ENCODE results near the gene NMNAT1.
"Not testable (repeated sequence)": the region's sequence is repeated elsewhere in the genome, so short reads cannot be mapped to it uniquely, and the experiment has no call there.

Gene NMNAT1

DNA sequence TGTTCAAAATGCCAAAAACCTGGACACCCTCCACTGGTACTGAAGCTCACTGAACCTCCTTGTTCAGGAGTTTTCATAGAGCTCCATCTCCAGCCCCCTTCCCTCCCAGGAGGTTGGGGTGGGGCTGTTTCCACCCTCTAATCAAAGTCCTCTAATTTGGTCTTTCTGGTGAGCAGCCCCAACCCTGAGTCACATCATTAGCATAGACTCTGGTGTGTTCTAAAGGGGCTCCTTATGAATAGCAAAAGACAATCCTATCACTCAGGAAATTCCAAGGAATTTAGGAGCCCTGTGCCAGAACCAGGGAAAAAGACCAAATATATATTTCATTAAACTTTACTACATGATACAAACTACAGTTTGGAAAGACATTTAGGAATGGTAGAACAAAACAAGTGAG is 76.3 kb downstream of the NMNAT1 start:
- no peak overlapping the region for H3K27ac ChIP-seq (ENCODE audit: low read length)
- no peaks in the 10 kb centered on the region for H3K9me3 ChIP-seq (ENCODE audit: insufficient read depth, low read length, severe bottlenecking)

GRCh38 chr1:10020086-10020485 is 76.8 kb downstream of the NMNAT1 start:
- Histone ChIP-seq H4K20me1 (ENCODE audit: insufficient read depth, low read length) (no peaks in the 10 kb centered on the region), H3K9ac (ENCODE audit: low read depth, low read length) (no peak overlapping the region), H3K4me1 (ENCODE audit: insufficient read depth, low read length) (no peaks in the 10 kb centered on the region), H3K4me2 (ENCODE audit: insufficient read depth, low read length) (no peak overlapping the region), H2AFZ (ENCODE audit: low read depth, low read length) (no peak overlapping the region), H3K79me2 (ENCODE audit: insufficient read depth, low read length) (no peaks in the 10 kb centered on the region), H3K36me3 (ENCODE audit: insufficient read depth, low read length) (no peaks in the 10 kb centered on the region), H3K27ac (ENCODE audit: low read length) (no peak overlapping the region), H3K9me3 (ENCODE audit: insufficient read depth, low read length, severe bottlenecking) (no peaks in the 10 kb centered on the region), H3K27me3 (ENCODE audit: insufficient read depth, low read length, poor library complexity) (peaks cover 2% of the 10 kb centered on the region), H3K4me3 (ENCODE audit: low read depth in 1 of 2, low read length in 2 of 2) (no peak overlapping the region)
- TF ChIP-seq CTCF (IDR thresholded peaks at IDR 0.05; ENCODE audit: borderline replicate concordance, extremely low read depth, low read length, poor library complexity, severe bottlenecking) (no peak), EZH2 (IDR thresholded peaks at IDR 0.05; ENCODE audit: borderline replicate concordance, low read depth, low read length, severe bottlenecking) (no peak)
- no peak for DNase-seq
- no peak for ATAC-seq (ENCODE audit: insufficient read depth, low read depth)

More for the DNA sequence above, 76.3 kb downstream of the NMNAT1 start:
- Histone ChIP-seq H3K4me3 (ENCODE audit: low read depth in 1 of 2, low read length in 2 of 2) (no peak overlapping the region), H3K4me2 (ENCODE audit: insufficient read depth, low read length) (no peak overlapping the region), H3K27me3 (ENCODE audit: insufficient read depth, low read length, poor library complexity) (peaks cover 2% of the 10 kb centered on the region), H2AFZ (ENCODE audit: low read depth, low read length) (no peak overlapping the region), H4K20me1 (ENCODE audit: insufficient read depth, low read length) (no peaks in the 10 kb centered on the region), H3K4me1 (ENCODE audit: insufficient read depth, low read length) (no peaks in the 10 kb centered on the region), H3K79me2 (ENCODE audit: insufficient read depth, low read length) (no peaks in the 10 kb centered on the region), H3K36me3 (ENCODE audit: insufficient read depth, low read length) (no peaks in the 10 kb centered on the region), H3K9ac (ENCODE audit: low read depth, low read length) (no peak overlapping the region)
- TF ChIP-seq CTCF (IDR thresholded peaks at IDR 0.05; ENCODE audit: borderline replicate concordance, extremely low read depth, low read length, poor library complexity, severe bottlenecking) (no peak), EZH2 (IDR thresholded peaks at IDR 0.05; ENCODE audit: borderline replicate concordance, low read depth, low read length, severe bottlenecking) (no peak)
- ATAC-seq (ENCODE audit: insufficient read depth, low read depth) (no peak), DNase-seq (no peak)

DNA sequence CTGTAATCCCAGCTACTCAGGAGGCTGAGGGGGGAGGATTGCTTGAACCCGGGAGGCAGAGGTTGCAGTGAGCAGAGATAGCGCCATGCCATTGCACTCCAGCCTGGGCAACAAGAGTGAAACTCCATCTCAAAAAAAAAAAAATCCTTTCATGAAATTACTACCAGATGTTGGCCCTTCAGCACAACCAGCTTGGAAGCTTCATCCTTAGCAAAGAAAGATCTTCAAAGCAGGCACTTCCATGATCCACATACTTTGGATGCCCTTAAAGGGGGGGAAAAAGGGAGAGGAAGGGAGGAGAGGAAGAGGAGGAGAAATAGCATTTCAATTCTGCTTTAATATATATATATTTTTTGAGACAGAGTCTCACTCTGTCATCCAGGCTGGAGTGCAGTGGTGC is 77.4 kb downstream of the NMNAT1 start:
- not testable (repeated sequence) for H3K27ac ChIP-seq (ENCODE audit: low read length); DNase-seq; H4K20me1 ChIP-seq (ENCODE audit: insufficient read depth, low read length)

GRCh38 chr1:10021992-10022391 is 78.7 kb downstream of the NMNAT1 start:
- not testable (repeated sequence) for H3K4me3 ChIP-seq (ENCODE audit: low read depth in 1 of 2, low read length in 2 of 2); H2AFZ ChIP-seq (ENCODE audit: low read depth, low read length); H4K20me1 ChIP-seq (ENCODE audit: insufficient read depth, low read length); H3K4me2 ChIP-seq (ENCODE audit: insufficient read depth, low read length); H3K79me2 ChIP-seq (ENCODE audit: insufficient read depth, low read length); ATAC-seq (ENCODE audit: insufficient read depth, low read depth); H3K27ac ChIP-seq (ENCODE audit: low read length); H3K36me3 ChIP-seq (ENCODE audit: insufficient read depth, low read length); H3K27me3 ChIP-seq (ENCODE audit: insufficient read depth, low read length, poor library complexity); DNase-seq; H3K9ac ChIP-seq (ENCODE audit: low read depth, low read length); H3K9me3 ChIP-seq (ENCODE audit: insufficient read depth, low read length, severe bottlenecking); H3K4me1 ChIP-seq (ENCODE audit: insufficient read depth, low read length)

More for the DNA sequence above, 77.4 kb downstream of the NMNAT1 start:
- H3K4me3 ChIP-seq (ENCODE audit: low read depth in 1 of 2, low read length in 2 of 2); ATAC-seq (ENCODE audit: insufficient read depth, low read depth); H3K9me3 ChIP-seq (ENCODE audit: insufficient read depth, low read length, severe bottlenecking); H3K27me3 ChIP-seq (ENCODE audit: insufficient read depth, low read length, poor library complexity); H2AFZ ChIP-seq (ENCODE audit: low read depth, low read length); H3K4me1 ChIP-seq (ENCODE audit: insufficient read depth, low read length); H3K79me2 ChIP-seq (ENCODE audit: insufficient read depth, low read length); H3K36me3 ChIP-seq (ENCODE audit: insufficient read depth, low read length); H3K9ac ChIP-seq (ENCODE audit: low read depth, low read length); H3K4me2 ChIP-seq (ENCODE audit: insufficient read depth, low read length): not testable (repeated sequence)

All from DND-41 (cell line).